ENCODE results near the gene SHISA5.

GRCh38 chr3:48440590-48440958, 63.4 kb downstream of the SHISA5 start:
- TF ChIP-seq GATAD2B (conservative IDR thresholded peaks at IDR 0.05; ENCODE audit: low read depth) (no peak), NFYB (IDR thresholded peaks at IDR 0.05; ENCODE audit: insufficient read depth, low read depth, low read length) (no peak), BHLHE40 (IDR thresholded peaks at IDR 0.05; ENCODE audit: borderline replicate concordance in 1 of 2, low read depth in 2 of 2, low read length in 1 of 2) (no peak), POLR2A (IDR thresholded peaks at IDR 0.05; ENCODE audit: low read depth, low read length) (no peak), TCF12 (IDR thresholded peaks at IDR 0.05; ENCODE audit: low read depth, low read length) (no peak), ESRRA (IDR thresholded peaks at IDR 0.05; ENCODE audit: low read length) (no peak), CTCF (IDR thresholded peaks at IDR 0.05 in 2 of 3, conservative IDR thresholded peaks at IDR 0.05 in 1 of 3; ENCODE audit: control insufficient read depth in 2 of 3, extremely low read depth in 1 of 3, insufficient read depth in 1 of 3, low read depth in 3 of 3, low read length in 3 of 3) (no peak), TAF1 (IDR thresholded peaks at IDR 0.05; ENCODE audit: borderline replicate concordance, low read depth, low read length) (no peak), HDGF (IDR thresholded peaks at IDR 0.05) (no peak)
